Esophagus squamous epithelium (tissue), 5 donors: Measurements from ENCODE around the gene PLIN1. TPM values are rescaled to one million over a fixed set of nuclear protein-coding genes. Genes with fewer than 3 reads are reported as not detected.

Experiments
- DNase-seq: peaks from one replicate; lab custom pipeline; 2025; lab: John Stamatoyannopoulos, UW
- H3K27ac ChIP-seq, 4 donors: fragments of 200-600 bp; sonication (generic); one replicate each; pipeline ENCODE4 v1.5.1; 2016 to 2019; ENCODE audit warnings: mild to moderate bottlenecking in 1 of 4
- H3K27me3 ChIP-seq, 4 donors: fragments of 200-600 bp; sonication (generic); 1 replicate in 3 of 4; 2 replicates in 1 of 4; pipeline versions ENCODE4 v1.5.1 to v1.6.0; 2017 to 2021; ENCODE audit warnings: antibody characterized with exemption in 1 of 4
- H3K36me3 ChIP-seq, 3 donors: fragments of 200-600 bp; sonication (generic); one replicate each; pipeline ENCODE4 v1.5.1; 2016 to 2019
- H3K4me1 ChIP-seq, 3 donors: fragments of 200-600 bp; sonication (generic); one replicate each; pipeline ENCODE4 v1.5.1; 2017 to 2019
- H3K4me3 ChIP-seq, 4 donors: fragments of 200-600 bp; sonication (generic); 1 replicate in 3 of 4; 2 replicates in 1 of 4; pipeline ENCODE4 v1.5.1; 2016 to 2019; ENCODE audit warnings: mild to moderate bottlenecking in 2 of 4, moderate library complexity in 1 of 4
- H3K9me3 ChIP-seq, 3 donors: fragments of 200-600 bp; sonication (generic); one replicate each; pipeline ENCODE4 v1.5.1; 2016 to 2019
- POLR2A ChIP-seq, 4 donors: fragments of 450-650 bp; IDR thresholded peaks; one replicate each; pipeline ENCODE4 v1.6.1; 2017; ENCODE audit warnings: antibody characterized with exemption in 4 of 4, mild to moderate bottlenecking in 4 of 4, moderate library complexity in 3 of 4
- WGBS, 2 donors: methylation state at CpG; one replicate each; pipeline ENCODE4 v1.1.5; 2018; 5-methylcytosine and 5-hydroxymethylcytosine counted together
- intact Hi-C: fragments of 100-400 bp; cut with DNase I; formaldehyde crosslinking; loops from one replicate; pipeline ENCODE4 v1.15.0; 2022
- total RNA-seq, 4 donors: library from RNA; depleted of rRNA; stranded (reverse); fragments of >200 nt; gene quantifications; one replicate each; pipeline ENCODE4 v1.1.0, GENCODE V29; 2016
- TF ChIP-seq, protein P1 (sequence below), 6 experiments: fragments of 450-650 bp in 4 of 6; fragments of 200-600 bp in 2 of 6; sonication (generic) in 2 of 6; IDR thresholded peaks; one replicate each; pipeline ENCODE4 v1.5.1; 2016 to 2019; ENCODE audit warnings: antibody characterized with exemption in 6 of 6, mild to moderate bottlenecking in 4 of 6, moderate library complexity in 4 of 6
- donor health status: DM: yes; HTN: yes; CAD: no.

Gene PLIN1
- total RNA-seq, 4 donors from 2014 or later, result 0.26 to 3.6 (median 0.91) TPM

DNA sequence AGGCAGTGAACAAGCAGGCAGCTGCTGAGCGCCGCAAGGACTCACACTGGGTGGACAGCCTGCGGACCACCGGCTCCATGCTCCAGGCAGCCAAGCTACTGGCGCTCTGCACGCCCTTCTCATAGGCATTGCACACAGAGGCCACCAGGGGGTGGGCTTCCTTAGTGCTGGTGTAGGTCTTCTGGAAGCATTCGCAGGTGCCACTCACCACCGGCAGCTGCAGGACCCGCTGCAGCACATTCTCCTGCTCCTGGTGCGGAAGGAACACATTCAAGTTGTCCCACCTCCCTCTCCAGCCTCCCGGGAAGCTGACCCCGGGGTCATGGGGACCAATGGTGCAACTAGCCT is 6.0 kb downstream of the PLIN1 start:
- DNase-seq, result no peak
- H3K4me1 ChIP-seq, result peaks cover 0 to 4% (median 0%) of the 10 kb centered on the region in 3 donors
- H3K27me3 ChIP-seq, result no peaks in the 10 kb centered on the region
- no peaks in the 10 kb centered on the region for H3K9me3 ChIP-seq
- no peak overlapping the region for H3K27ac ChIP-seq
- no peaks in the 10 kb centered on the region for H3K36me3 ChIP-seq
- intact Hi-C loops, result no loop called here
- H3K4me3 ChIP-seq, result no peak overlapping the region
- WGBS, 2 donors, result 72 to 80% methylated on average over 6 to 9 of the region's 12 CpGs
- TF ChIP-seq, protein P1, sequence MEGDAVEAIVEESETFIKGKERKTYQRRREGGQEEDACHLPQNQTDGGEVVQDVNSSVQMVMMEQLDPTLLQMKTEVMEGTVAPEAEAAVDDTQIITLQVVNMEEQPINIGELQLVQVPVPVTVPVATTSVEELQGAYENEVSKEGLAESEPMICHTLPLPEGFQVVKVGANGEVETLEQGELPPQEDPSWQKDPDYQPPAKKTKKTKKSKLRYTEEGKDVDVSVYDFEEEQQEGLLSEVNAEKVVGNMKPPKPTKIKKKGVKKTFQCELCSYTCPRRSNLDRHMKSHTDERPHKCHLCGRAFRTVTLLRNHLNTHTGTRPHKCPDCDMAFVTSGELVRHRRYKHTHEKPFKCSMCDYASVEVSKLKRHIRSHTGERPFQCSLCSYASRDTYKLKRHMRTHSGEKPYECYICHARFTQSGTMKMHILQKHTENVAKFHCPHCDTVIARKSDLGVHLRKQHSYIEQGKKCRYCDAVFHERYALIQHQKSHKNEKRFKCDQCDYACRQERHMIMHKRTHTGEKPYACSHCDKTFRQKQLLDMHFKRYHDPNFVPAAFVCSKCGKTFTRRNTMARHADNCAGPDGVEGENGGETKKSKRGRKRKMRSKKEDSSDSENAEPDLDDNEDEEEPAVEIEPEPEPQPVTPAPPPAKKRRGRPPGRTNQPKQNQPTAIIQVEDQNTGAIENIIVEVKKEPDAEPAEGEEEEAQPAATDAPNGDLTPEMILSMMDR (IDR thresholded peaks at IDR 0.05), result peak in 3 of 6 experiments; percentile 5 to 28 (median 20)
- TF ChIP-seq POLR2A (IDR thresholded peaks at IDR 0.05), result no peak

DNA sequence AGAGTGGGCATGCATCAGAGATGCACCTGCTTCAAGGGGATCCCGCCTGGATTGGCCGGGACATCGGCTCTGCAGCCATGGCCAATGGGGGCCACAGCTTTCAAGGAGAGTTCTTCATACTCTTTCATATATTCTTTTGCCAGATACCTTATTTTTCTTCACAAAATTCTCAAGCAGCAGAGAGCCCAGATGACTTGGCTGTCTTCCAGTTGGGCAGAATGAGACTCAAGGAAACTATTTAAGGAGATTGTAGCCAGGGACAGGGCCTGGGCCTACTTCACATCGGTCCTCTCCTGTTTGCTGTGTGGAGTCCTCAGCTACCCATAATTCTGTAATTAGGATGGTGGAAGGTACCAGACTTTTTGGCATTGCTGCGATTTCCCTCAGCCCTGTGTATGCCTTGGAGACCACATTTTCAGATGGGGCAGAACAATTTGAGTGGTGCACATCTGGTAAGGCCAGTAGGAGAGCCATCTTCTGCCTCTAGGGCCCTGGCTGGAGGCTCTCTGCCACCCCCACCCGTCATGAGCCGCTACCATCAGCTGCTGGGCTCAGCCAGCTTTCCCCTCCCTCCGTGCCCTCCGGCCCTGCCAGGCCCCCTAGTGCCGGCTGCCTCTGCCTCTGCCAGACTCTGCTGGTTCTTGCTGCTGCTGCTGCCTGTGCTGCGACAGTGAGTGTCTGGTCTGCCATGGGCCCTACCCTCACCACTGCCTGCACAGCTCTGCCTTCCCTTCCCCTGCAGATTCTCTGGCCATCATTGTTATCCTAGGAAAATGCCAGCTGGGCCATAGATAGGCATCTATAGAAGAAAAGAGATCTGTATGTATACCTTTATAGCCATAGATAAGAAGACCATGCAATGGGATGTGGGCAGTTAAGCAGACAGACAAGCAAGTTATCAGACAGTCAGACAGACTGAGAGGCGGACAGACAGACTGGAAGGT is 6.7 kb downstream of the PLIN1 start:
- Histone ChIP-seq H3K4me1 (peaks cover 0 to 4% (median 0%) of the 10 kb centered on the region in 3 donors), H3K4me3 (no peak overlapping the region), H3K27me3 (no peaks in the 10 kb centered on the region), H3K9me3 (no peaks in the 10 kb centered on the region), H3K36me3 (no peaks in the 10 kb centered on the region), H3K27ac (peak overlapping the region in 1 of 4 donors; percentile 10)
- WGBS, 2 donors, result 85 to 91% methylated on average over 7 to 12 of the region's 12 CpGs
- TF ChIP-seq, protein P1 (IDR thresholded peaks at IDR 0.05), result no peak
- no peak for TF ChIP-seq POLR2A (IDR thresholded peaks at IDR 0.05)
- DNase-seq, result no peak
- intact Hi-C loops, result no loop called here

DNA sequence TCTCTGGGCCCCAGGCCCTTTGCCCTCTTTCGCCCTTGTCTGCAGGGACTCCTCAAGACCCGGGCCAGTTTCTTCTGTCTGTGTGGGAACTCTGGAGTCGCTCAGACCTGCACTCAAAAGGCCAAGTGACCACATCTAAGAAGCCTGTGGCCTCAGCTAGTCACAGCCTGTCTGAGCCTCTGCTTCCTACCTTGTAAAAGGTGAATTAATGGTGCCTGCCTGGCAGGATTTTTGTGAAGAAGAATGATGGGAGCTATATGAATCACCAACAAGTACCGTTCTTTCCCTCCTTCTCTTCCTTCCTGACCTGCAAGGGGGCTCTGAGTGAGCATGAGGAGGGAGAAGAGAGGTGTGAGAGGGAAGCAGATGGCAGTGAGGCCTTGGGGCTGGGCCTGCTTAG is 7.5 kb downstream of the PLIN1 start:
- TF ChIP-seq POLR2A (IDR thresholded peaks at IDR 0.05), result no peak
- TF ChIP-seq, protein P1 (IDR thresholded peaks at IDR 0.05), result no peak
- H3K4me1 ChIP-seq, result peaks cover 0 to 4% (median 0%) of the 10 kb centered on the region in 3 donors
- no peak for DNase-seq
- no peaks in the 10 kb centered on the region for H3K36me3 ChIP-seq
- WGBS, 2 donors, result 44 to 50% methylated on average over 1 of the region's 4 CpGs
- intact Hi-C loops, result no loop called here
- H3K27me3 ChIP-seq, result no peaks in the 10 kb centered on the region
- no peak overlapping the region for H3K27ac ChIP-seq
- H3K4me3 ChIP-seq, result no peak overlapping the region
- no peaks in the 10 kb centered on the region for H3K9me3 ChIP-seq

DNA sequence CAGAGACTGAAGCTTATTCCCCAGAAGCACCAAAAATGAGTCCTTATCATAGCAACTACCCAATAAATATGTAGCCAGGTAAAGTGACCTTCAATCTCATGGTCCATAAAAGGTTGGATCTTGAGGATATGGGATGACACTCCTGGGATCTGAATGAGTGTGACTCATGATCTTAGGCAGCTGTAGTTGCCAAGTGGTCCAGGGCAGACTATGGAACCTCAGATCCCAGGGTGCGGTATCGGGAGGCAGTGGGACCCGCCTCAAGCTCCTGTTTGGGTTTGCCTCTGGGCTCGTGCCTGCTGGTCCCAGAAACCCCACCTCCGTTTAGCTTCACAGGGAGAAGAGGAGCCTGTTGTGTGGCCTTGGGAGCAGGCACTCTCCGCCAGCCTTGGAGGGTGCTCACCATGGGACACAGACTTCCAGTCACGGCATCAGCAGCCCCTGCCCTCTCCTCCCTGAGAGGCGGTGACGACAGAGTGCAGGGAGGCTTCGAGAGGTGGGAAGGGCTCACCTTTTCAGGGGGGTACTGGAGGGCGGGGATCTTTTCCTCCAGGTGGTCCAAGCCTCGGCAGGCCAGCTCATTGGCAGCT is 8.1 kb downstream of the PLIN1 start:
- no peak for DNase-seq
- H3K4me1 ChIP-seq, result peaks cover under 1 to 7% (median under 1%) of the 10 kb centered on the region in 3 donors
- intact Hi-C loops, result no loop called here
- H3K4me3 ChIP-seq, result no peak overlapping the region
- H3K9me3 ChIP-seq, result no peaks in the 10 kb centered on the region
- WGBS, 2 donors, result 70 to 100% methylated on average over 1 to 3 of the region's 12 CpGs
- TF ChIP-seq, protein P1 (IDR thresholded peaks at IDR 0.05), result no peak
- no peak overlapping the region for H3K27ac ChIP-seq
- no peaks in the 10 kb centered on the region for H3K36me3 ChIP-seq
- H3K27me3 ChIP-seq, result peaks cover 0 to 2% (median 0%) of the 10 kb centered on the region in 4 donors

DNA sequence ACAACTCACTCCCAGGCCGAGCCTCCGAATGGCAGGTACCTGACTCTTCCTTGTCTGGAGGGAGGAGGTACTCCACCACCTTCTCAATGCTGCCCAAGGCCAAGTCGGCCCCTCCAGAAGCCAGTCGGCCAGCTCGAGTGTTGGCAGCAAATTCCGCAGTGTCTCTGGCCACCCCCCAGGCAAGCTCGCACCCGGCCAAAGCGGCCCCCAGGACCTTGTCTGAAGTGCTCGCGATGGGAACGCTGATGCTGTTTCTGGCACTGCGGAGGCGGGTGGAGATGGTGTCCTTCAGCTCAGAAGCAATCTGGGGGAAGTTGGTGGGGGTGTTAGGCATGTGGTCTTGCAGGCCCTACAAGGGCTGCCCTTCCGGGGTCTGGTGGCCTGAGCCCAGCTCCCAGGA is 9.2 kb downstream of the PLIN1 start:
- WGBS, 2 donors, result 93 to 100% methylated on average over 3 to 5 of the region's 15 CpGs
- no peak overlapping the region for H3K27ac ChIP-seq
- H3K27me3 ChIP-seq, result peaks cover 0 to 9% (median 0%) of the 10 kb centered on the region in 4 donors
- no peaks in the 10 kb centered on the region for H3K36me3 ChIP-seq
- no peak for DNase-seq
- H3K4me3 ChIP-seq, result no peak overlapping the region
- no peaks in the 10 kb centered on the region for H3K9me3 ChIP-seq
- peaks cover 4 to 18% (median 7%) of the 10 kb centered on the region in 3 donors for H3K4me1 ChIP-seq
- TF ChIP-seq, protein P1 (IDR thresholded peaks at IDR 0.05), result no peak
- TF ChIP-seq POLR2A (IDR thresholded peaks at IDR 0.05), result no peak
- intact Hi-C loops, result no loop called here
